HG03039 (cell line): ENCODE data around the gene MIS18A.
"Not testable (repeated sequence)": the region's sequence is repeated elsewhere in the genome, so short reads cannot be mapped to it uniquely, and the experiment has no call there.

ENCODE experiments used
- ATAC-seq: cut with Tn5 transposase; IDR thresholded peaks from one replicate; pipeline ENCODE4 v1.9.1; 2021; ENCODE audit warnings: mild to moderate bottlenecking, moderate library complexity; ENCODE audit not compliant: unreplicated experiment

Gene MIS18A, protein sequence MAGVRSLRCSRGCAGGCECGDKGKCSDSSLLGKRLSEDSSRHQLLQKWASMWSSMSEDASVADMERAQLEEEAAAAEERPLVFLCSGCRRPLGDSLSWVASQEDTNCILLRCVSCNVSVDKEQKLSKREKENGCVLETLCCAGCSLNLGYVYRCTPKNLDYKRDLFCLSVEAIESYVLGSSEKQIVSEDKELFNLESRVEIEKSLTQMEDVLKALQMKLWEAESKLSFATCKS

DNA sequence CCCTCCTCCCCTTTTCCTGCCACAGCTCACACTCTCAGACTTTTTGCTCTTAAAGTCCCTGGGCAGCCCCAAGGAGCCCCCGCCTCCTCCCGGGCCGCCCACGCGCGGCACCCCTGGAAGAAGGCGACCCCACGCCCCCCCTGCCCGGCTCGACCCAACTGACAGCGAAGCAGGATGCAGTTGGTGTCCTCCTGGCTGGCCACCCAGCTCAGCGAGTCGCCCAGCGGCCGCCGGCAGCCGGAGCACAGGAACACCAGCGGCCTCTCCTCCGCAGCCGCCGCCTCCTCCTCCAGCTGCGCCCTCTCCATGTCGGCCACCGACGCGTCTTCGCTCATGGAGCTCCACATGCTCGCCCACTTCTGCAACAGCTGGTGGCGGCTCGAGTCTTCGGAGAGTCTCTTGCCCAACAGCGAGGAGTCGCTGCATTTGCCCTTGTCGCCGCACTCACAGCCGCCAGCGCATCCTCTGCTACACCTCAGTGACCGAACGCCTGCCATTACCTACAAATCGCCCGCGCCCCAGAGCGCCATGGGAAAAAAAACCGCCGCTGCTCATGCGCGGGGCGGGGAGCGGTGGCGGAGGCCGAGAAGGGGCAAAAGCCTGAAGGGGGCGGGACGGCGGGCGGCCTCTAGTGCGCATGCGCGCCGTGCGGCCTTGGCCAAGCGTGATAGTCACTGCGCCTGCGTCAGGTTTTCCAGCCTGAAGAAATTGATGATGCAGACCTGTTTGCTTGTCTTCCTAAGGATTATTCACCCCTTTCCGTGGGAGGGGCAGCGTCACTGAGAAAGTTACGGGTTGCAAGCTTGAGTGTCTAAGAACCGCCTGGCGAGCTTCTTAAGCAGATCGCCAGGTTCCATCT lies at the start of gene MIS18A:
Gene MIS18A (minus strand): TSS at position 532 of the 859 bp plus-strand sequence. CDS start 35 bp downstream, at position 497.
- ATAC-seq = peak; percentile 95

DNA sequence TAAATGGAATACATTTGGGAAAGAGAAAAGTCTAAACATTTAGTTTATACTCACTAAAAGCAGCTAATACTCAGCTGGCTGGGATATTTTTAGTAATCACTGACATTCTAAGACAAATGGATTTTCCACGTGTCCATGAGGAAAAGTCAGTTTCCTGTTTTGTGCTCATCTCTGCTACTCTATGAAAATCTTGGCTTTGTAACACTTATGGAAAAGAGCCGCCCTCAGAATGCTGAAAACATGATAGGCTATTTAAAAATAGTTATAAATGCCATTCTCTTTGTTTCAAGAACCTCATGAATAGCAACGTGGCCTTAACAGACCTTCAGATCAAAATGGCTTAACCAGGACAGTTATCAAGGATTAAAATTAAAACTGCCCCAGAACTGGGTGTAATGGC lies 49.7 kb upstream of the MIS18A start:
- ATAC-seq = no peak

DNA sequence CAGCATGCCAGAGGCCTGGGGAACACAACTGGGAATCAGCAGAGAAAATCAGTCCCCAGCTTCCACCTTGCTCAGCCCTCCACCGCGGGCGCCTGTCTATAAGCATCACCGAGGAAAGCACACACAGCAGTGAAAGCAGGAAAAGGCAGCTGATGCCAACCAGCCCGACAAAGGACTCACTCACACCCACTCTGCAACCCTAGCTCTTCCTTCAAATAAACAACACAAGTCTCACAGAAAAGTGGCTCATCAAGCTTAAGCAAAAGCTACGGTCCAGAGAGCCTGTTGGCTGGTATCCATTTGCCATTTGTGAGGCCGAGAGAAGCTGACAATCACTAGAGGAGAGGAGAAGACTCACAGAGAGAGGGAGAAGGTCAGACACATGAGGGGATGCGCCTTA lies 46.9 kb upstream of the MIS18A start:
- no peak for ATAC-seq

DNA sequence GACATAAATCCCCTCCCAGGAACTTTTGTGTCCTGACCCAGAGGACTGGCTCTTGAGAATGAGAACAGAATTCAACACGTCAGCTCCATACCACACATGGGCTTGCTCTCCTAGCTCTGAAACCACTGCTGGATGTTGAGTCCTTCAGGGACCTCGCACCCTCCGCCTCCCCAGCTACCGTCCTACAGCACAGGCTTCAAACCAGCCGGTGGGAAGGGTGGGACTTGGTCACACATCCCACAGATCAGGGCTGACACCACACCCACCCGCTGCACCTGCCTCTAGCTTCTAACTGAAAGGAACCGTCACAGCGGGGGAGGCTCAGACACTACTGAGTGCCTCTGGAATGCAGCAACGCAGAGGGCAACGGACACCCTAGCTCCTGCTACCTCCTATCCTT lies 43.8 kb upstream of the MIS18A start:
- no peak for ATAC-seq

DNA sequence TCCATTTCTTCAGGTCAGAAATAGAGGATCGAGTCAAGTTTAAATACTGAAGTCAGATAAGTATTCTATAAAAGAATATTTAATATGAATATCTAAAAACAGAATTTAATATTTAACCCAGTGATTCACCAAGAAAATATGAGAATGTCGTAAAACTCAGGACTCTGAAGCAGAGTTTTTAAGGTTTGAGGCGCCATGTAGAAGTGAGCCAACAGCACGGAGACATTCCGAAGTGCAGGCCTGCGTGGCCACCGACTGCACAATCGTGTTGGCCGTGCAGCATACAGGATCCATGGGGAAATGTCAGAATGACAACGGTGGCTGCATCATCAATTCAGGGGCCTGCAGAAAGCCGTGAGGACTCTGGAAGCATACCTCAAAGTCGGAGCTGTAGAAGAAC lies 43.3 kb upstream of the MIS18A start:
- no peak for ATAC-seq

DNA sequence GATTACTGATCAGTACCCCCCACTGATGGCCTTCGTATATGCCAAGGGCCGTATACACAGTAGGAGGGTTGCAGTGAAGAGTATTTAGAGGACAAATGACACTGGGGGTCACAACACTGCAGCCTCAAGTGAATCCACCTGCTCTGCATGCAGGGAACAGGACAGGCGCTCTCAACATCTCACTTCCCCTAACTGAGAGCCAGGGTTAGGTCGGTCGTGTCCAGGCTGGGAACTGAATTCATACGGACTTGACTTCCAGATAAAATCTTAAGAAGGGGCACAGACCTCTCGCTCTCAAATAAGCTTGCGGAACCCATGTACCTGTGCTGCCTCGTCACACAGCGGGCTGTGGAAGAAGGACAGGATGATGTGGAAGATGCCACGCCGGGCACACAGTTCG lies 42.6 kb upstream of the MIS18A start:
- no peak for ATAC-seq

DNA sequence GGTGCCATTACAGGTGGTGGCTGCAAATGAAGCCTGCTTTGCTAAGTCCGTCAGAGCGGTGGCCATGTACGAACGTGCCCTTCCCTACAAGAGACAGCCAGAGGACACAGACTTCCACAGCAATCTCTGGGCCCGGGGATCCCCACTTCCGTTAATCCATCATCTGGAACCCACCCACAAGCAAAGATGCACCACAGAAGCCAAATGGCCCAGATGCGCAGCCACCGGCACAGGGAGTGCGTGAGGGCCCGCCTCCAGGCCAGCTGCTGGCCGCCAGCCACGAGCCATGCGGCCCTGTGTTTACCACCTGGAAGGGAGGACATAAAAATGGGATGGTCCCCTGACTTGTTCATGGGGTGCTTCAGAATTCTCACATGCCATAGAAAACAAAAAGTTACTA lies 41.9 kb upstream of the MIS18A start:
- no peak for ATAC-seq

DNA sequence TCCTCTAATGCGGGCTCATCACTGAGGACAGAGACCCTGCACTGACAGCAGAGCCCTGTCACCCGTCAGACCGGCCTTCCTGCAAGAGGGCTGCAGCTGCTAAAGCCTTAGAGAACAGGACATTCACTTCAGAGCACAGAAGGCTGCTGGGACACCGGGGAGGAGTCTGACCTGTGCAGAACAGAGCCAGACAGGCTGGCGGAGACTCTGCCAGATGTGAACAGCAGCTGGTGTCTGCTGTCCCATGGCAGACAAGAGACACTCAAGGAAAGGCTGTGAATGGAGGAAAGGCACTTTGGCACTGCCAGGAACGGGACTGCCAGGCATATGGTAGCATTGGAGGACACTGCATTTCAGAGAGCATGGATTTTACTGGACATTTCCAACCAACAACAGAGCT lies 41.2 kb upstream of the MIS18A start:
- no peak for ATAC-seq

DNA sequence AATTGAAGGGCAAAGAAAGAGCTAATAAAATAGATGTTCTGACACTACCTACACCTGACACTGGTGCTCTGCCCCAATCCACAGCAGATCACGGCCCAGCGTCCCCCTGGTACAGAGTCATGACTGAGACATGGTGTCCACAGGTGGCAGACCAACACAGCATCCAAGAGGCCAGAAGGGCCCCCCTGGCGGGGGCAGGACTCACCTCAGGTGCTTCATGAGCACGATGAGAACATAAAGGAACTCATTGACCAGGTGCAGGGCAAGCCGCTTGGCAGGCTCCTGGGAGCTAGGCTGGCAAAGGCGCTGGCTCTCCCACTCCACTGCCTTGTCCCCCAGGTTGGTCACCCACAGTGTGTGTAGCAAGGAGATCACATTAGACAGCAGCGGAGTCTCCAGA lies 40.2 kb upstream of the MIS18A start:
- no peak for ATAC-seq

DNA sequence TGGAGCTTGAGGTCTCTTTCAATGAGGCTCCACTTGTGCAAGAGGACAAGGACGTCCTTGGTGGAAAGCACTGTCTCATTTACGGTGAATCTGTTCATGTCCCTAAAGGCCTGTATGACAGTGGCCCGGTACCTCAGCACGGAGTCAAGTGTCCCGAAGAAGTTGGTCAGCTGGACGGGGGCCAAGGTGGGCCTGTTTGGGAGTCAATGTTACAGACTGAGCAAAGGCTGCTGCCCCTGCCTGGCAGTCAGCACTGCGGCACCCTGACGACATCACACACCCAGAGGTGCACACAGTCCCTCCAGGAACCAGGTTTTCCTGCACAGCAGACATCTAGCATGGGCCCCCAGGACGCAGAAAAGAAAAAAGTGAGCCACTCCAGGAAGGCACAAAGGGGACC lies 38.9 kb upstream of the MIS18A start:
- ATAC-seq = no peak

DNA sequence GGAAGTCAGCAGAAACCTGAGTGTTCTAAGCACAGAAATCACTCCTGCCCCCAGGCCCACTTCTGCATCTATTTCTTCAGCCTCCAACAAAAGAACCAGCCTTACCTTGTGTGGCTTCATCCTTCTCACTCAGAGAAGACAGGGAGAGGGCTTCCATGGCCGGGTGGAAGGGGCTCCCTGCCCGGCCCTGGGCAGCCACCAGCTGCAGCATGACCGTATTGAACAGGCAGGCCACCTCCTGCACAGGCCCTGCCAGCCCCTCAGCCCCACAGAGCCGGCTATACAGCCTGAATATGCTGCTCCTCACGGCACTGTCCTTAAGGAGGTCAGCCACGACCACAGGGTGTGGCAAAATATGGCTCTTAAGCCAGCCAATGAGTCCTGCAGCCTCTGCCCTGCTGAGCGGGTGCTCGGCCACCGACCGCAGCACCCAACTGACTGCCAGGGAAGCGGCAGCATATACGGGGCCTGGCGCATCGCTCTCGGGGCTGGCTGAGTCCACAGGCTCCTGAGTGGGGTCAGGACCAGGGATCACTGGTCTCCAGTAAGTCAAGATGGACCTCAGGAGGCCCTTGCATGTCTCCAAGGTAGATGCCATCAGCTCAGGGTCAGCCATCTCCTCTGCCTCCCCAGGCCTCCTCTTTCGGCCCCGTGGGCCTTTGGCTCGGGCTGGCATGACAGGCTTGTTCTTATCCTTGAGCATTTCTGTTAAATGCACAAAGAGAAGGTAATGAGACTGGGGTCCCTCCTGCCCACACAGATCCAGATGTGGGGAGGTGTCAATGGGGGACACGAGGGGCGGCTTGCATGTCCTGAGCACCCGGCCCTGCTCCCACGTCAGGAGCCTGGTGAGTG lies 37.7 kb upstream of the MIS18A start:
- ATAC-seq = no peak

DNA sequence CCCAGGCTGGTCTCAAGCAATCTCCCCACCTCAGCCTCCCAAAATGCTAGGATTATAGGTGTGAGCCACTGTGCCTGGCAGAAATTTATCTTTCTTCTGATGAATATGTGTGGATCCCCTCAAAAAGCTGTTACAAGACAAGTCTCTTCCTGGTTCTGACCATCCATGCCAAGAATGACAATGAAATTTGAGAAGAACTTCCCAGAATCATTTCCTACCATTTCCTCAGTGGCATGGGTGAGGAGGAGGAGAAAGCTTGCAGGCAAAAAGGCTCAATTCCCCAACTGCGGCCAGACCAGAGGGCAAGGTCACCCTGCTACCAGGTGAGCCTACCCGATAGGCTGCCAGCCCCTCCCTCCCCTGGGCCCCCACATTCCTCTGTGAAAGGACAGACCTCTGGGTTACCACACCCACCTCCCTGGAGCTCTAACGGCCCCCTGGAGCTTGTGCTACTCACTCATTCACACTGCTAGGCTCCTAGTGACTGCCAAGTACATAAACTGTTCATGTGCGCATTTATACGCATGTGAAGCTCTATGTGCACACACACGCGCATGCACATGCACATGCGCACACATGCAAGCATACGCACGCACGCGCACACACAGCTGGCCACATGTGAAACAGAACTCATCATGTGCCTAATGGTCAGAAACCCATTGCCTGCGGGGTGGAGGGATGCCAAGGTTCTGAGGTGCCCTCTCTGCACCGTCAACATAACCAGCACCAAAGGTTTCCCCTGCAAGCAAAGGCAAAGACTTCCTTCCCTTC lies 36.8 kb upstream of the MIS18A start:
- ATAC-seq = no peak

DNA sequence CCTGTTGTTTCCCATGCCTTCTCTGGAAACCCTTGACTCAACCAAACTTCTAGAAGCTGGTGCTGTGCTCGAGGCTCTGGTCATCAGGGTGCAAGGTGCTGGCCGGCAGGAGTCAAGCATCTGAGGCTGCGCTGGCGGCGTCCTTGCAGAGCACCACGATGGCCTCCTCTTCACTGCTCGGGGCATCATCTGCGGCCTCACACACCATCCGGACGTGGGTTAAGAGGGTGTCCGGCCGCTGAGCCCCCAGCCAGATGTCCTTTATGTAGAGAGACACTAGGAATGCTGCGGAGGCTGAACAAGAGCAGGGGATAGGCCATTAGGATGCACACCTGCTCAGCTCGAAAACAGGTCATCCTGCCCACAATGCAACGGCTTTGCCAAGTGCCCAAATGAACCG lies 36.0 kb upstream of the MIS18A start:
- ATAC-seq = no peak

DNA sequence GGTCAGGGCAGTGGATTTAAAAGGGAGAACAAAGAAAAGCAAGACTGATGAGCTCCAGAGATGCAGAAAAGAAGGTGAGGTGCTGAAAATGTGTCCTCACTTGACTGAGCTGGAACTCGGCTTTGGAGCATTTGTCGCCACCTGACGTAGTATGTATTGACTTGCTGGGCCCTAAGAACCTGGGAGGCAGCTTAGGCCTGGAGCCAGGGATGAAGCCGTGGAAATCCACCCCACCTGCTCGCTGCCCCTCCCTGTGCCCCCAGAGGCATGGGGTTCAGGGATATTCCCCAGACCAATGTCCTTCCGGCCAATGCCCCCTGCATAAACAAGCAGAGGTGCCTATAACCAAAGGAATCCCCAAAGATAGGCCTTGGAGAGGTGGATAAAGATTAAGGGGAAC lies 34.1 kb upstream of the MIS18A start:
- no peak for ATAC-seq

DNA sequence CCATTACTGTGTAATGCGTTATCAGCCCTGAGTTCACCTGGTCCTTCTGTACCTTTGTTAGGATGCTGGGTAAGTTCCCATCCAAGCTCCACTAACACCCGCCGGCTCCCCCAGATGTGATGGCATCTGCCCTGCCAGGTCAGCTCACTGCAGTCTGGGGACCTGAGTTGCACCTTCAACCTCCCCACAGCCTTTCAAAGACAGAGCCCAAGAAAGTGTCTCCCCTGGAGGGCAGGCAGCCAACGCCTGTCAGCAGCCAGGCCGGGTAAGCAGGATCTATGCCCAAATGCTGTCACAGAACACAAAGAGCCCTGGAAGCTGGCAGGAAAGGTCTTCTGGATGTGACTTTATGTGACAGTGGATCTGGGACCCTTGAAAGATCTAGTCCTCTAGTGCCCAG lies 33.5 kb upstream of the MIS18A start:
- ATAC-seq = no peak

DNA sequence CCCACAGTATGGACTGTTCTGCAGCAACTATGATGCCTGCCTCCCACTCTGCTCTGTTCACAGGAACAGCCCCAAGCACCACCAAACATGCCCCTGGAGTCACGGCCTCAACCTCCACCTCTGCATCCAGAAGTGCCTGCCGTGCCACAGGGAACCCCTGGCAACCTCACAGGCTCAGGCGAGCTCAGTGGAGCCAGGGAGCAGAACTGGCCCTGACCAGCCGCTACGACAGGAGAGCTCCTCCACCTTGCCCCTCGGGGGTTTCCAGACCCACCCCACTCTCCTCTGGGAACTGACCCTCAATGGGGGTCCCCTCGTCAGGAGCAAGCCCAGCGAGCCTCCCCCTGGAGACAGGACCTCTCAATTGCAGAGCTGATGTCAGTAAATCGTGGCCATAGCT lies 32.8 kb upstream of the MIS18A start:
- ATAC-seq = no peak

DNA sequence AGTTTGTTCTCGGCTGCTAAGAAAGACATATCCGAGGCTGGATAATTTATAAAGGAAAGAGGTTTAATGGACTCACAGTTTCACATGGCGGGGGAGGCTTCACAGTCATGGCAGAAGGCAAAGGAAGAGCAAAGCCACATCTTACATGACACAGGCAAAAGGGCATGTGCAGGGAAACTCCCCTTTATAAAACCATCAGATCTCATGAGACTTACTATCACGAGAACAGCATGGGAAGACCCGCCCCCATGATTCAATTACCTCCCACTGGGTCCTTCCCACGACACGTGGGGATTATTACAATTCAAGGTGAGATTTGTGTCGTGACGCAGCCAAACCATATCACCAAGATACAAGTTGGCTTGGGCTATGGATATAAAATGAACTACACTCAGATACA lies 32.1 kb upstream of the MIS18A start:
- ATAC-seq = not testable (repeated sequence)

DNA sequence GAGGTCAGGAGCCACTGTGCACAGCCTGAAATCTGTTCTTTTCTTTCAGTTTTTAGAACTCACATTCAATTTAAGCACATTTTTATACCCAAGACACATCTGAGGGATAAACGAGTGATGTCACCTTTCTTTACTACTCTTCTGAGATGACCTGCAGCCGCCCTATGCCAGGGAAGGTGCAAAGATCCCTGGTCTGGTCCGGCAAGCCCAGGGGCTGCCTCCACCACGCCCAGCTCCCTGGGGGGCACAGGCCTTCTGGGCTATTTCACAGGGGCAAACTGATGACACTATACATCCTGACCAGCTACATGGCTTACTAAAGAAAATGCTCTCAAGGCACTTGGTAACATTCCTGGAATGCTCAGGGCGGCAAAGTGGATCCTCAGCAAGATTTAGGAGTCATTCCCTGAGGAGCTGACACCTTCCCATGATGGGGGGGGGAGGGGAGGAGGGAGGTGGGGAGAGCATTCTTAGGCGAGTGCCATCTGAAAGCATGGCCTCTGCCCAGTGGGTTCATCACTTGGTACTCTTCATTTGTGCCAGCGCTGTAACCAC lies 31.1 kb upstream of the MIS18A start:
- no peak for ATAC-seq

DNA sequence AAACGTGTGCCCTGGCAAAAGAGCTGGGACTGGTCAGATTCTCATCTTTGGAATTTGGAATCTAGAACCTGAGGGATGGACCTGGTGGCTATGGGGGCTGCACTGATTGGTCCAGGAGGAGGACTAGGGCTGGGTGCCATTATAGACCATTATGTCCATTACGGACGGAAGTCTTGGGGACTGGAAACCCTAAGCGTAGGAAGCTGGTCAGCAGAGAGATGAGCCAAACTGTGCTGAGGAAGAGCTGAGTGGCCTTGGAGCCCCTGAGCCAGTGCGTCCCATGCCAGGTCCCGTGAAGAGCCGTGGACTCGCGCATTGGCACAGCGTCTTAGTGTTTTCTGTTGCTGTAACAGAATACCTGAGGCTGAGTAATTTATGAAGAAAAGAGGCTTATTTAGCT lies 29.8 kb upstream of the MIS18A start:
- ATAC-seq = no peak

DNA sequence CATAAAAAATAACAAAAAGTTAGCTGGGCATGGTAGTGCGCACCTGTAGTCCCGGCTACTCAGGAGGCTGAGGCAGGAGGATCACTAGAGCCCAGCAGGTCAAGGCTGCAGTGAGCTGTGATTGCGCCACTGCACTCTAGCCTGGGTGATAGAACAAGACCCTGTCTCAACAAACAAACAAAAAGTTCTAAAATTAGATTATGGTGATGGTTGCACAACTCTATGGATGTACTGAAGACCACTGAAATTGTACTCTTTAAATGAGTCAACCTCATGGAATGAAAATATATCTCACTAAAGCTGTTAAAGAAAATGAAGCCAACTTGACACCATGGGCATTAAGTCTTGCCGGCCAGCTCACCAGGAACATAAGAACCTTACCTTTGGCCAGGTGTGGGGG lies 28.9 kb upstream of the MIS18A start:
- no peak for ATAC-seq
